Measurements from ENCODE around the gene LTB4R.

Gene LTB4R

DNA sequence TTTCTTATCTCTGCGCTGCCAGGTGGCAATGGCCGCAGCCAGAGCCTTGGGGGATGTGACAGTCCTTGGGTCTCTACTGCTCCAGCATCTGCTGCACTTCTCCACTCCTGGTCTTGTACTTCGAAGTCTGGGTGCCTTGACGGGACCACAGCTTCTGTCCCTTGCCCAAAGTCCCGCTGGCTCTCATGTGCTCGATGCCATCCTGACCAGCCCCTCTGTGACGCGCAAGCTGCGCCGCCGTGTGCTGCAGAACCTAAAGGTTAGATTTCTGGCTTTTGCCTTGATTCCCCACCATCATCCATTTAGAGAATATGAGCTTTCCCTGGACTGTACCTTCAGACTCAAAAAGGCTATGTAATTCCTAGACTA, 7.3 kb upstream of the LTB4R start:
- DNase-seq: no peak

DNA sequence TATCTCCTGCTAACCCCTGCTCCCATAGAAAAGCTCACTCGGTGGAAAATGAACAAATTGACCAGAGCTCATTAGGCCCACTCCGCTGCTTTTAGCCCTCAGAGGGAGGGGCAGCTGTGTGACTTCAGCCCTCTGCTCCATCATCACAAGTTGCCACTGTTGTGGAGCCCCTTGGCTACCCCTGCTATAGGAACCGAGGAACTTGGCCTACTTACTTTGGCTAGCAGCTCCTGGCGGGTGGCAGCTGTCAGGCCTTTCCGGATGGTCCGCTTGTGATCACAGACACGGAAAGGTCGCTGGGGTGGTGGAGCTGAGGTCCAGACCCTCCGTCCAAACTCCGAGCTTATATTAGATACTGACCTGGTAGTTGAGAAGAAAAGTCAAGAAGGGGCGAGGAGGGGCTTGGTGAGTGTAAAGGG, 4.1 kb upstream of the LTB4R start:
- no peak for DNase-seq

DNA sequence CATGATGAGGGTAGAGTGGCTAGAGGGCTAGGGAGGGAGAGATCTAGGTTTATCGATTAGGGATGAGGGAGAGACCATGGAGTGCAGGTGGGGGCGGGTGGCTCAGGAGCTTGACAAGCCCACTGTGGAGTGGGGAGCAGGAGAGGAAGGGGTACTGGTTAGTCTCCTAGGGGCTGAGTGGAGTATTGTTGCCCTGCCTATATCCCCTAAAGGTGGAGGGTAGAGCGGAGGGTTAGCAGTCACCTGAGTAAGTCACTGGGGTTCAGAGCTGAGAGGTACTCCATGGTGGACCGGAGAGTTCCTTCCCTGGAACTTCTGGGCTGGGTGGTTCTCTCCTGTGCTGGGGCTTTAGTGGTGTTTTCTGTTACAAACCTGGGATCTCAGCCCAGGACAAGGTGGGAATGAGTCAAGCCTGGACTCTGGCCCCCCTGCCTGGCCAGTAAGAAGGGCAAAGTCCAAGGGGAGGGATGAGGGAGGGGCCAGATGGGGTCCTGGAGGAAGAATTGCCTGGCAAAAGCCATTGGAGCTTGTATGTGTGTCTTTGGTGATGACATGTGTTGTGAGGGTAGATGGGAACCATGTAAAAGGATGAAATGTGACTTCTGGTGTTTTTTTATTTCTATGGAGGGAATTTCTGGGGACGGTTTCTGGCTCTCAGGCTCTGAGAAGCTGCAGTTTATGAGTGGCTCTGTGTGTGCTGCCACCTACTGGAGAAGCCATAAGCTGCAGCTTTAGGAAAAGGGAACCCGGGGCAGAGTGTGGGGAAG, 3.5 kb upstream of the LTB4R start, which contains the start of gene CIDEB:
TSS of gene CIDEB (minus strand) at position 403 of the 767 bp plus-strand sequence. CDS start at position 284, 119 bp downstream.
- DNase-seq: peak; percentile 74

DNA sequence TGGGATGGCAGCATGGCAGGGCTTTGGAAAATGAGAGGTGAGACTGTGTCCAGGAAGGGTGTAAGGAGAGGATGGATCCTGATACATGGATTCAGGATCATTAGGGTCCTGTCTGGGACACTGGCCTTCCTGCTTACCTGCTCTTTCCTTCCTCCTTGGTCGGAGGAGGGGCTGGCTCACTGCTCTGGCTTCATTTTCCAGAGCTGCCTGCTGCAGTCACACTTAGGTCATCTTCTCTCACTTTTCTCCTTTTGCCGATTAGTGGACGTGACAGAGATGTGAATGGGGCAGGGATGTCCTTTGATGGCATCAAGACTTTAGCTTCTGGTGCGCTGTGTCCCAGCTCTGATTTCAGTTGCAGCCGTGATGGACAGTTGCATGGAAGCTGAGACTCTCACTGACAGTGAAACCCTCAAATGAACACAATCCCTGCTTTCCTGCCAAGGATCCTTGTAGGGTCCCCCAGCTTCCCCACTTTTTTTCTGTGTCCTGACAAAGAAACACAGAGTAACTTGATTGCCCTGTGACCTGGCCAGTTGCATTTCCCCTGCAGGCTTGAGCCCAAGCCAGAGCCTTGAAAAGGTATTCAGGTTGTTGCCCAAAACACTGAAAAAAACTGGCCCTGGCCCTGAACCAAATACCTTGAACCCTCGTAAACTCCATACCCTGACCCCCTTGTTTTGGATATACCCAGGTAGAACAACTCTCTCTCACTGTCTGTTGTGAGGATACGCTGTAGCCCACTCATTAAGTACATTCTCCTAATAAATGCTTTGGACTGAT, 2.8 kb upstream of the LTB4R start:
- DNase-seq: no peak

DNA sequence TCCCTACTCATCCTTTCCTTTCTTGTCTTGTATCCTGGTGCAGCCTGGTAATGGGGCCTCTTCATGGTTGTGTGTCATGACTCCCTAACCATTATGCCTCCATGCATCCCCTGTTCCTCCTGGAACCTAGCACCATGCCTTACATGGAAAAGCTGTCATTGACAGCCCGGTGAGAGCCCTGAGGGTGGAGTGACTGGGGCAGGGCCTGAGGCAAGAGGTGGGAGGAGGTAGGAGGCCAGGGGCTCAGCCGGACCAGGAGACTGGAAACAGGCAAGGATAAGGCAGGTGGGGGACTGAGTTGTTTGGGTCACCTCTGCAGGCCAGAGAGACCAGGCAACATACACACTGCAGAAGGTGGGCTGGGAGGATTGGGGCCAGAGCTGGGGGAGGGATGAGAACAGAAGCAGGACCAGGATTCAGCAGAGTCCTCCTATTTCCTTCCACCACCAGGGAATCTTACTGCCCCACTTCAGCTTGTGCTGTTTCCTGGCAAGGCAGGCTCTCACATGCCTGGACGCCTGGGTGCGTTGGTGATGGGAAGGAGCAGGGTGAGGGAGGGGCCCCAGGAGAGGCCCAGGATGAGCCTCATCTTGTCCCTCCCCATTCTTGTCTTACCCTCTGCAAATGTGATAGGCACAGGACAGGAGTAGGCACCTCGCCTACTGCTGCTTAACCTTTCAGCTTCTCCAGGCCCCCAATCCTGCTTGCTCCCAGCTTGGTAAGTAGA, 1.6 kb upstream of the LTB4R start, which contains the start of gene LTB4R2:
TSS of gene LTB4R2 (plus strand) at position 603 of the 727 bp plus-strand sequence. CDS start 525 bp downstream, outside the sequence.
- DNase-seq: no peak

DNA sequence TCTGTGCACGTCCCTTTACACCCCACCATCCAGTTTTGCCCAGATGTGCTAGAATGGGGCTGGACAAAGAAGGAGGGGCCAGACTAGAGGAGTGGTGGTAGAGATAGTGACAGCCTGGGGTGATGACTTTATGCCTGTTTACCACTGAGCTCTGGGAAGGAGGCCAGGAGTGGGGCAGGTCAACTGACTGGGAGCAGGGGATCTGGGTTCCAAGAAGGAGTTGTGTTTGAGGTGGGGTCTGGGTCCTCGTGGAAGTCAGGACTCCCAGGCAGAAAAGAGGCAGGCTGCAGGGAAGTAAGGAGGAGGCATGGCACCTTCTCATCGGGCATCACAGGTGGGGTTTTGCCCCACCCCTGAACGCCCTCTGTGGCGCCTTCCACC, 1.0 kb upstream of the LTB4R start:
- no peak for DNase-seq

DNA sequence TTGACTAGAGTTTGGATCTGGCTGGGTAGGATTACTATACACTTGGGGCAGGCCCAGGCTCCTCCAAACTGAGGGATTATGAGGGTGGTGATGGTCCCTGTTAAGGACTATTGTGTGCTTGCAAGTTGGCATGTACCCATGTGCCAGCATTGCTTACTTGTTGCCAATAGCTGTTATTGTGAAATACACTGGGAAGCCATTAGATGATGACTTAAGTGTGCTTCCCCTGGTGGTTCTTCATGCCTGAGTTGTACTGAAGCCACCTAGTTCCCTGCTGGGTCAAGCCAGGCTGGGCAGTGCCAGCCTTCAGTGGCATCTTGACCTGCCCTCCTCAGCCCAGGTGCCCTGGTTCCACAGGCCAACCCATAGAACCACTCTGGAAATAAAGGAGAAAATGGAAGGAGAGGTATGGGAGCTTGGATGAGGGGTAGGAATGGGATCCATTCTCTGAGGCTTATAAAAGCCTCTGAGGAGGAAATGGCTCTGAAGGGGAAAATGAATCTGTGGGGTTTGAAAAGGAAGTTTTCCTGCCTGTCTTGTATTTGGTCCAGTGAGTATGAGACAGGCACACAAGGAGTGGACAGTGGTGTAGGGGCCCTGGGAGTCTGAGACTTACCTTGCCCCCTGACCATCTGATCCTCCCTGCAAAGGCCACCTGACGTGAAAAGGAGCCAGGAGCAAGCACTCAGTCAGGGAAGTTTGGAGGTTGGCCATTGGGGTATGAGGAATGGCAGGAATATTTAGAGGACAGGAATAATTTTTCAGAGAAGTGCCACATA, 724 bp downstream of the LTB4R start:
- DNase-seq: peak; percentile 35

DNA sequence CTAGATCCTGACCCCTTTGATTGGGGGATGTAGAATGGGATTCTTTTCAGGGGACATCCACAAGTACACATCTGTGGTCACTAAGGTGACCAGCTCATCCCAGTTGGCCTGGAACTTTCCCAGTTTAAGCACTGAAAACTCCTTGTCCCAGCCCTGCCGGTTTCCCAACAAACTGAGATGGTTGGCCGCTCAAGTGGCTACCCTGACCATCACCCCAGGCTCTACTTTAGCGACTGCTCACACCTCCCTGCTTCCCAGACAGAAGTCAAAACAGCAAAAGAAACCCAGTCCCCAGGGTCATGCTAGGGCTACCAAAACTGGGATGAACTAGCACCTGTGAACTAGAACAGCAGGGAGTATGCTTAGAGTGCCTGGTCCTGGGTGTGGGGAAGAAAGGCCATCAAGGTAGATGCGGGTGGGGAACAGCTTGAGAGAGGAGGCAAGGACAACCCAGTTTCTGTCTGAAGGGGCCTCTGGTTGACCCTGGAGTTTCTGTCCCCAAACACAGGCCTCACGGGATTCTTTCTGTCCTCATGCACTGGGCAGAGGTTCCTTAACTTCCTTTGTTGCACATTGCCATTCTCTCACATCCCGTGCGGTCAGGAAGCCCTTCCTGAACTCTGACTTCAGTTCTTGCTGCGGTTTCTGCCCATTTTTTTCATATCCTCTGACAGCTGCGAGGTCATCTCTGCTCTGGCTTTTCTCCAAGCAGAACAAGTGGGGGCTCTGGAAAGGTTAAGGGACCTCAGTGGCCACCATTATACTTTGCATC, 1.6 kb downstream of the LTB4R start:
- DNase-seq: peak; percentile 62

DNA sequence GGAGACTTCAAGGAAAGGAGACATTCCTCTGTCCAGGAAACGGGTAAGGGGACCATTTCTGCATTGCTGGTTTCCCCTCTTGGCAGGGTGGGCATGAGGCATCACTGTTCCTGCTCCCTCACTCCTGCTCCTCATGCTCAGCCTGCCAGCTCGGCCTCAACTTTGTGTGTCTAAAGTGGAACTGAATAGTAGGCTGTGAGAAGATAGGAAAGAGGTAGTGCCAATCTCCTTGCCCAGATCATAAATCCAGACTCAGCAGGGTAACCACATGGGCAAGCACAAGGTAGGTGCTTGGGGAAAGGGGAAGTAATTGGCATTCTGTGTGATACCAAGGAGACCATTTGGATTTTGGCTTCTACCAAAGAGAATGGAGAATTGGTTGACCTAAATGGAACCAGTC, 2.6 kb downstream of the LTB4R start:
- no peak for DNase-seq

DNA sequence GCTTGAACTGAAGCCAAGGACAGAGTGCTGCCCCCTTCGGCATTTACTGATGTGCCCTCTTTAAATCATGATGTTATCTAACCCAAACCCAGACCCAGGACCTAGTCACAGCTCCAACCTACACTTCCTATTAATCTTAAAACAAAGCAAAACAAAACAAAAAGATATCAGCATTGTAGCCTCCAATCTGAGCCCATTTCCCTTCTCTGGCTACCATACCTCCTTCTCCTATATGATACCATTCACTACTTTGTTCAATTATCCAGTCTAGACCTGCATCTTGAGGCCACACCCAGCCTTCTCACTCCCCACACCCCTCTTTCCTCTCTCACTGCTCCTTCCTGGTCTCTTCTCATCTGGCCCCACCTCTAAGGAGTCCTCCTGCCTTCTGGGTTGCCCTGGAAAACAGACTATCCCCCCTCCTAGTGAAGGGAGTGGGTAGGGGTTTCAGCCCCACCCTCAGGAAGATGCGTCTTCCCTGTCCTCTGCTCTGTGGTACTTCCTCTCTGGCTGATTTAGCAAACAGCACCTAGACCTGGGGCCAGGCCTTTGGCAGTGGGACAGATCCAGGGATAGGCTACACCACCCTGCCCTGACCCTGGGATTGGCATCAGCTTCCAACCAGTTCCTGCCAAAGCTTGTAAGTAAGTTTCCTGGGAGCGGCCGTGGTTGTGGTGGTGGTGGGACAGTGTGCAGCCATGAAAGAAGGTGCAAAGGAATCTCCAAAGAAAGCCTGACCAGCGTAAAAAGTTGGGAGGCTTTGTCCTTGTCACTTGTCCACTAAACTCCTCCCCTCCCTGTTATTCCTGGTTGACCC, 3.3 kb downstream of the LTB4R start:
- no peak for DNase-seq

DNA sequence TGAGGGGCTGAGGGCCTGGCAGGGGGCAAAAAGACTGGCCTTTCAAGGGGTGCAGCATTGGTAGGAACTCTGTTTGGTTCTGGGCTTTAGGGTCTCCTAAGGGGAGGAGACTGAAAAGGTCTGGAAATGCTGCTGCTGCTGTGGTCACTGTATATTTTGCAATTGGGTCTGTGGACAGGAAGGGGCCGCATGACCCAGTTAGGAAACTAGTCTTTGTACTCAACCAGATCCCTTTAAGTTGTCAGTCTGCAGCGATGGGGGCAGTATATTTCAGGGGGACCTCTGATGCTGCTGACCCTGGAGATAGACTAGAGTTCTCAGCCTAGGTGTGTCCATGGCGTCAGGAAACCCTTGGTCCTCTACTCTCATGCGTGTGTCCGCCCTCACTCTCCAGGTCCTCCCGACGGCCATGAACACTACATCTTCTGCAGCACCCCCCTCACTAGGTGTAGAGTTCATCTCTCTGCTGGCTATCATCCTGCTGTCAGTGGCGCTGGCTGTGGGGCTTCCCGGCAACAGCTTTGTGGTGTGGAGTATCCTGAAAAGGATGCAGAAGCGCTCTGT, 4.0 kb downstream of the LTB4R start:
- DNase-seq: no peak

DNA sequence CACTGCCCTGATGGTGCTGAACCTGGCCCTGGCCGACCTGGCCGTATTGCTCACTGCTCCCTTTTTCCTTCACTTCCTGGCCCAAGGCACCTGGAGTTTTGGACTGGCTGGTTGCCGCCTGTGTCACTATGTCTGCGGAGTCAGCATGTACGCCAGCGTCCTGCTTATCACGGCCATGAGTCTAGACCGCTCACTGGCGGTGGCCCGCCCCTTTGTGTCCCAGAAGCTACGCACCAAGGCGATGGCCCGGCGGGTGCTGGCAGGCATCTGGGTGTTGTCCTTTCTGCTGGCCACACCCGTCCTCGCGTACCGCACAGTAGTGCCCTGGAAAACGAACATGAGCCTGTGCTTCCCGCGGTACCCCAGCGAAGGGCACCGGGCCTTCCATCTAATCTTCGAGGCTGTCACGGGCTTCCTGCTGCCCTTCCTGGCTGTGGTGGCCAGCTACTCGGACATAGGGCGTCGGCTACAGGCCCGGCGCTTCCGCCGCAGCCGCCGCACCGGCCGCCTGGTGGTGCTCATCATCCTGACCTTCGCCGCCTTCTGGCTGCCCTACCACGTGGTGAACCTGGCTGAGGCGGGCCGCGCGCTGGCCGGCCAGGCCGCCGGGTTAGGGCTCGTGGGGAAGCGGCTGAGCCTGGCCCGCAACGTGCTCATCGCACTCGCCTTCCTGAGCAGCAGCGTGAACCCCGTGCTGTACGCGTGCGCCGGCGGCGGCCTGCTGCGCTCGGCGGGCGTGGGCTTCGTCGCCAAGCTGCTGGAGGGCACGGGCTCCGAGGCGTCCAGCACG, 4.7 kb downstream of the LTB4R start:
- DNase-seq: no peak

DNA sequence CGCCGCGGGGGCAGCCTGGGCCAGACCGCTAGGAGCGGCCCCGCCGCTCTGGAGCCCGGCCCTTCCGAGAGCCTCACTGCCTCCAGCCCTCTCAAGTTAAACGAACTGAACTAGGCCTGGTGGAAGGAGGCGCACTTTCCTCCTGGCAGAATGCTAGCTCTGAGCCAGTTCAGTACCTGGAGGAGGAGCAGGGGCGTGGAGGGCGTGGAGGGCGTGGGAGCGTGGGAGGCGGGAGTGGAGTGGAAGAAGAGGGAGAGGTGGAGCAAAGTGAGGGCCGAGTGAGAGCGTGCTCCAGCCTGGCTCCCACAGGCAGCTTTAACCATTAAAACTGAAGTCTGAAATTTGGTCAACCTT, 5.3 kb downstream of the LTB4R start:
- DNase-seq: no peak

DNA sequence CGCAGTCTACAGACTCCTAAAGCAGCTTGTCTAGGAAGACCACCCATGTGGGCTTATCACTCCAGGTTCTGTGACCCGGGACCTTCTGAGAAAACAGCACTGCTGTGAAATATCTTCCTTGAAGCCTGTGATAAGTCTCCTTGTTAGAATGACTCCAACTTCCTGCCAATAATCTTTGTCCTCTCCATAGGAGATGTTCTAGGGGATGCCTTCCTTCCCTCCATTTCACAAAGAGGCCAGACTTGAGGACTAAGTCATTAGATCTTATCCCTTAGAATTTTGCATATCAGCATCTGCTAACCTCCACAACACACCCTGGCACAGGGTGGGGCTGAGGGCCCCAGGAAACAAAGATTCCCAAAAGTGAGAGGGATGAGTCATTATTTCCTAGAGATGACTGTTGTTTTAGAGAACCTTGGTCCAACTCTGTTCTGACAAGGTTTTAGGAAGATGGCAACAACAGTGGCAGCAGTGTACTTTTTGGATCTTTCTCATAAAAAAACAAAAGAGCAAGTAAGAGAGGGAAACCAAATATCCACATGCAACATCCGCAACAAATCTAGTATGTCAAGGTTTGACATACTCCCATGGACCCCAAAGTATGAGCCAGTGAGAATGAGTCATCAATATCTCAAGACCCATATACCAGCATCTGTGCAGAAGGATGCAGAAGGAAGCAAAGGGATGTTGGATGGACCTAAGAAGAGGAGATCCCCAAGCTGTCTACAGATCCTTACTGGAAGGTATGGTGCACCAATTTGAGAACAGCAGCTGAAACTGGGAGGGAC, 6.0 kb downstream of the LTB4R start:
- no peak for DNase-seq

DNA sequence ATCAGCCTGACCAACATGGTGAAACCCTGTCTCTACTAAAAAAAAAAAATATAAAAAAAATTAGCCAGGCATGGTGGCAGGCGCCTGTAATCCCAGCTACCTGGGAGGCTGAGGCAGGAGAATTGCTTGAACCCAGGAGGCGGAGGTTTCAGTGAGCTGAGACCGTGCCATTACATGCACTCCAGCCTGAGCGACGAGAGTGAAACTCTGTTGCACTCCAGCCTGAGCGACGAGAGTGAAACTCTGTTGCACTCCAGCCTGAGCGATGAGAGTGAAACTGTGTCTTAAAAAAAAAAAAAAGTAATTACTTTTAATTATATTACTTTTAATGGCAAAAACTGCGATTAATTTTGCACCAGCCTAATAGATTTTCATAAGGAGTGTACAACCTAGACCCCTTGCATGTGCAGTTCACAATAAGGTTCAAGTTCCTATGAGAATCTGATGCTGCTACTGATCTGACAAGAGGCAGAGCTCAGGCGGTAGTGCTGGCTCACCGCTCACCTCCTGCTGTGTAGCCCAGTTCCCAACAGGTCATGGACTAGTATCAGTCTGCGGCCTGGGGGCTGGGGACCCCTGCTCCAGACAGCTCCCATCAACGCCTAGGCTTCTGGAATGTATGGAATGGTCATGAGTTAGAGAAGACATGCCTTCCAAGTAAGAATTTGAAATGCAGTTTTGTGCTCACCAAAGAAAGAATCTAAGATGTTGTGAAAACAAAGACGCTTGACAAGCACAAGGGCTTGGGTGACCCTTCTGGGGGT, 10.1 kb downstream of the LTB4R start:
- DNase-seq: no peak

DNA sequence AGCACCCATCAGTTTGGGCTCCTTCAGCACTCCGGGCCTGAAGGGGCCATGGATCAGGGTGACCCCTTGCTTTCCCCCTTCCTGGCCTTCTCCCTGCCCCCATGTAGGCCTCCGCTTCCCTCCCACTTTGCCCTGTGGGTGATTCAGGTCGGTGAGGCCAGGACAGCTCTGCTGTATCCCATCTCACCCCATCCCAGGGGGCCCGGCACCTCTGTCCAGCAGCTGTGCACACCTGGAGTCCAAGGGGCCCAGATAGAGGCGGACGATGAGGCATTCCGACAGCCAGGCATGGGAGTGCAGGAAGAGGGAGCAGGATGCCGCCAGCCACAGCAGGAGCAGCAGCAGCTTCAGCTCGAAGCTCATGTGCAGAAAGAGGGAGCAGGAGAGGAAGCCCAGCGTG, 11.4 kb downstream of the LTB4R start:
- no peak for DNase-seq

DNA sequence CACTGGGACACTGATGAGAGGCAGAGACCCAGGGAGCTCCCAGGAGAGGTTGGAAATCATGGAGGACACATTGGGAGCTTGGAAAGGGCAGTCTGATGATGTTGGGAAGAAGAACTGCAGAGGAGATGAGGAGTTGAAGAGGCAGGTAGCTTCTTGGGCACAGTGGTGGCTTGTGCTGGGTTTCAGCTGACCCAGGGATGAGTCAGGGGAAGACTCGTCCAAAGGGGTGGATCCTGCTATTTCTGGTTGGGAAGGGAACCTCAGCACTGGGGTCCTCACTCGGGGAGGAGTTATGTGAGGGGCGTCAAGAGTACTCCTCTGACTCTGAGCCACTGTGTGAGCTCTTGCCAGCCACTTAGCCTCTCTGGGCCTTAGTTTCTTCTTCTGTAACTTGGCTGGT, 12.0 kb downstream of the LTB4R start:
- no peak for DNase-seq

DNA sequence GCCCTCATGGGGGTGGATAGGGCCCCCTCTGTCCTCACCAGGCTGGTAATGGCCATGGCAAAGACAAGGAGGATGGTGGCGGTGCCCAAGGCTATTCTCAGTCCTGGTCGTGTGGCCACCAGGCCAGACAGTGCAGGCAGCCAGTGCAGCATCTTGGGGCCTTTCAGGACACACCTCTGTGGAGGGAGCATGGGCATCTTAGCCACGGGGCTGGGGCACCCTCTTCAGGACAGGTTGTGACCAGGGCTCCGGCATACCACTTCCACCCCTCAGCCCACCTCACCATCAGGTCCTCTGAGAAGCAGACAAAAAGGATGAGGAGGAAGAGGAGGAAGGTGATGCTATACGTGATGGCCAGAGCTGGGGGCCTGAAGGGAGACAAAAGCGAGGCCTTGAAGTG, 12.7 kb downstream of the LTB4R start:
- DNase-seq: no peak
